Fibroblast of lung (primary cell): ENCODE results near the gene STX17.

ENCODE experiments used
- CTCF ChIP-seq, 2 donors: IDR thresholded peaks in 1 of 2; conservative IDR thresholded peaks in 1 of 2; 1 replicate in 1 of 2; 2 replicates in 1 of 2; pipeline ENCODE4 v1.5.1; 2011 to 2012; ENCODE audit warnings: low read length in 2 of 2, control low read depth in 1 of 2, inconsistent platforms in 1 of 2, low read depth in 1 of 2, mild to moderate bottlenecking in 1 of 2
- EZH2 ChIP-seq: IDR thresholded peaks from 2 replicates; pipeline ENCODE4 v1.5.1; 2012; ENCODE audit warnings: low read length, control low read depth, mild to moderate bottlenecking; ENCODE audit errors: missing control alignments

DNA sequence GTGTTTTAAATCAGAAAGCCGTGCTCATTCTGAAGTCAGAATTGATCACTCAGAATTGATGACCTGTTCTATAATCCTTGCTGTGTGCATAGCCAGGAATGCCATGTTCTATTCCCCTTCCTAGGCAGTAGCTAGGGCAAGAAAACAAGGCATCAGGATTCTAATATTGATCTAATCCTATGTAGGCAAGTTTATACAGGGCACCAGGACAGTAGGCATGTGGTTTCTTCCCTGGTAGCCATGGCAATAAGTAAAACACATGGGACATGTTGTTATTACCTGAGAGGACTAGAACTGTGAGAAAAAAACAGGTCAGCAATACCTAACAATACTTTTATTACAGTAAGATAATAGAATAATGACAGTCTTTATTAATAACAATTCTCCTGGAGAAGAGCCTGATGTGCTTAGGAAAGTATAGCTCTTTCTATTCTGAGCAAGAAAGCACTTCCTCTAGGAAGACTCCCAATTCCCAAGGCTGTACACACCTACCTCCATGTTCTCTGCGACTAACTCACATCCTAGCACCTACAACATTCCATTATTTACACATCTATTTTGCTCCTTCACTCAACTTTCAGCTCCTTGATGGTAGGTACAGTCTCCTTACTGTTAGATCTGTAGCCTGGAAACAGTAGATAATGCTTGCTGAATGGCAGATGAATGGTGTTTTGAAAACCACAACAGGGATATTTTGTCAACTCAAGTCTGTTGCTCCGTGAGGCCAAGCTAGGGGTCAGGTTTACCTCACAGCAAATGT, 70.8 kb downstream of the STX17 start:
- TF ChIP-seq CTCF (conservative IDR thresholded peaks at IDR 0.05 in 1 of 2, IDR thresholded peaks at IDR 0.05 in 1 of 2; ENCODE audit: low read depth in 1 of 2, low read length in 2 of 2) (no peak), EZH2 (no peak)
